H9 (cell line): ENCODE measurements around the gene DMD. TPM values are rescaled to one million over a fixed set of nuclear protein-coding genes. Genes with fewer than 3 reads are reported as not detected.

Experiments
- DNase-seq: peaks from one replicate; pipeline ENCODE4 v3.0.0-alpha.2; 2017
- H2AFZ ChIP-seq: one replicate; pipeline ENCODE4 v1.6.1; 2013; ENCODE audit warnings: mild to moderate bottlenecking, low read length, control low read depth, moderate library complexity
- H2AK5ac ChIP-seq: 2 replicates; pipeline ENCODE4 v1.6.1; 2013; ENCODE audit warnings: low read length, control low read depth, mixed read lengths; ENCODE audit not compliant: insufficient read length
- H2BK120ac ChIP-seq: one replicate; pipeline ENCODE4 v1.6.1; 2013; ENCODE audit warnings: low read depth, mild to moderate bottlenecking, low read length, control low read depth, inconsistent platforms; ENCODE audit not compliant: poor library complexity, severe bottlenecking
- H2BK12ac ChIP-seq: 2 replicates; pipeline ENCODE4 v1.6.1; 2013; ENCODE audit warnings: low read length, control low read depth, mixed read lengths, low read depth; ENCODE audit not compliant: insufficient read length
- H2BK15ac ChIP-seq: 2 replicates; pipeline ENCODE4 v1.6.1; 2013; ENCODE audit warnings: low read depth, low read length, control low read depth
- H2BK20ac ChIP-seq: one replicate; pipeline ENCODE4 v1.6.1; 2013; ENCODE audit warnings: low read depth, mild to moderate bottlenecking, low read length, control low read depth, inconsistent platforms; ENCODE audit not compliant: poor library complexity, severe bottlenecking
- H2BK5ac ChIP-seq: 2 replicates; pipeline ENCODE4 v1.6.1; 2013; ENCODE audit warnings: low read length, control low read depth, mixed read lengths; ENCODE audit not compliant: insufficient read length
- H3K14ac ChIP-seq: 2 replicates; pipeline ENCODE4 v1.6.1; 2013; ENCODE audit warnings: low read length, control low read depth; ENCODE audit not compliant: insufficient read depth
- H3K18ac ChIP-seq: 2 replicates; pipeline ENCODE4 v1.6.1; 2013; ENCODE audit warnings: low read depth, mild to moderate bottlenecking, mixed read lengths, low read length, control low read depth; ENCODE audit not compliant: insufficient read length
- H3K23ac ChIP-seq: 2 replicates; pipeline ENCODE4 v1.6.1; 2013; ENCODE audit warnings: low read length, control low read depth, mixed read lengths, low read depth; ENCODE audit not compliant: insufficient read length
- H3K23me2 ChIP-seq: 2 replicates; pipeline ENCODE4 v1.6.1; 2013; ENCODE audit warnings: low read depth, mild to moderate bottlenecking, mixed read lengths, low read length, control low read depth; ENCODE audit not compliant: insufficient read length, poor library complexity, severe bottlenecking
- H3K27ac ChIP-seq: 2 replicates; pipeline ENCODE4 v1.5.1; 2013; ENCODE audit warnings: low read length, control low read depth, mixed read lengths, low read depth; ENCODE audit not compliant: insufficient read length
- H3K27me3 ChIP-seq: 2 replicates; pipeline ENCODE4 v1.6.1; 2013; ENCODE audit warnings: low read length, control low read depth, inconsistent platforms; ENCODE audit not compliant: insufficient read depth
- H3K4ac ChIP-seq: 2 replicates; pipeline ENCODE4 v1.6.1; 2013; ENCODE audit warnings: low read depth, mild to moderate bottlenecking, control low read depth, inconsistent platforms, low read length, moderate library complexity
- H3K4me1 ChIP-seq: 2 replicates; pipeline ENCODE4 v1.6.1; 2013; ENCODE audit warnings: low read length, control low read depth, inconsistent platforms; ENCODE audit not compliant: insufficient read depth
- H3K4me2 ChIP-seq: 2 replicates; pipeline ENCODE4 v1.6.1; 2013; ENCODE audit warnings: low read length, control low read depth, mixed read lengths; ENCODE audit not compliant: insufficient read length, insufficient read depth
- H3K56ac ChIP-seq: 2 replicates; pipeline ENCODE4 v1.6.1; 2013; ENCODE audit warnings: low read depth, mild to moderate bottlenecking, mixed read lengths, low read length, control low read depth; ENCODE audit not compliant: insufficient read length
- H3K79me1 ChIP-seq: 2 replicates; pipeline ENCODE4 v1.6.1; 2013; ENCODE audit warnings: low read depth, mild to moderate bottlenecking, moderate library complexity, low read length, control low read depth, inconsistent platforms; ENCODE audit not compliant: insufficient read depth, poor library complexity, severe bottlenecking
- H3K79me2 ChIP-seq: 2 replicates; pipeline ENCODE4 v1.6.1; 2013; ENCODE audit warnings: low read length, control low read depth, inconsistent platforms; ENCODE audit not compliant: insufficient read depth
- H3K9ac ChIP-seq: 2 replicates; pipeline ENCODE4 v1.6.1; 2013; ENCODE audit warnings: low read length, control low read depth, mixed read lengths; ENCODE audit not compliant: insufficient read length; ENCODE audit errors: extremely low read depth
- H3K9me3 ChIP-seq: one replicate; pipeline ENCODE4 v1.6.1; 2013; ENCODE audit warnings: low read depth, low read length, inconsistent platforms; ENCODE audit not compliant: control insufficient read depth
- H3T11ph ChIP-seq: one replicate; pipeline ENCODE4 v1.6.1; 2013; ENCODE audit warnings: mild to moderate bottlenecking, low read length, control low read depth, inconsistent platforms
- H4K20me1 ChIP-seq: one replicate; pipeline ENCODE4 v1.6.1; 2013; ENCODE audit not compliant: control insufficient read depth, insufficient read length, insufficient read depth
- H4K5ac ChIP-seq: 2 replicates; pipeline ENCODE4 v1.6.1; 2013; ENCODE audit warnings: low read depth, mild to moderate bottlenecking, mixed read lengths, low read length, control low read depth; ENCODE audit not compliant: insufficient read length
- H4K8ac ChIP-seq: replicated peaks from 2 replicates; pipeline ENCODE4 v1.6.1; 2013; ENCODE audit warnings: low read length, control low read depth, mixed read lengths, low read depth; ENCODE audit not compliant: insufficient read length
- H4K91ac ChIP-seq: 2 replicates; pipeline ENCODE4 v1.6.1; 2013; ENCODE audit warnings: low read depth, mild to moderate bottlenecking, moderate library complexity, mixed read lengths, low read length, control low read depth; ENCODE audit not compliant: insufficient read length
- H3K27ac Mint-ChIP-seq, 3 experiments: 2 replicates in 2 of 3; 3 replicates in 1 of 3; pipeline ENCODE4 v1.8.0; 2020 to 2021; ENCODE audit warnings: mixed read lengths in 3 of 3, mild to moderate bottlenecking in 1 of 3, moderate library complexity in 1 of 3
- H3K27me3 Mint-ChIP-seq: 2 replicates; pipeline ENCODE4 v1.8.0; 2021; ENCODE audit warnings: low read depth, mild to moderate bottlenecking, moderate library complexity, mixed read lengths
- H3K36me3 Mint-ChIP-seq, 3 experiments: 2 replicates in 2 of 3; 3 replicates in 1 of 3; pipeline ENCODE4 v1.8.0; 2020 to 2021; ENCODE audit warnings: low read depth in 3 of 3, mixed read lengths in 3 of 3; ENCODE audit not compliant: insufficient read depth in 1 of 3
- H3K4me1 Mint-ChIP-seq, 2 experiments: 2 replicates each; pipeline ENCODE4 v1.8.0; 2020; ENCODE audit warnings: mixed read lengths in 2 of 2
- H3K4me3 Mint-ChIP-seq, 2 experiments: 2 replicates in 1 of 2; 3 replicates in 1 of 2; pipeline ENCODE4 v1.8.0; 2020 to 2021; ENCODE audit warnings: mild to moderate bottlenecking in 2 of 2, mixed read lengths in 2 of 2, moderate library complexity in 1 of 2
- H3K9me3 Mint-ChIP-seq, 2 experiments: 2 replicates in 1 of 2; 3 replicates in 1 of 2; pipeline ENCODE4 v1.8.0; 2020; ENCODE audit warnings: mild to moderate bottlenecking in 2 of 2, mixed read lengths in 2 of 2, moderate library complexity in 1 of 2
- CTCF ChIP-seq: fragments of 200-600 bp; sonication (generic); conservative IDR thresholded peaks from 3 replicates; pipeline ENCODE4 v1.8.0; 2021; ENCODE audit warnings: antibody characterized with exemption, mild to moderate bottlenecking
- WGBS: extraction: QIAGEN DNeasy Blood & Tissue Kit; methylation state at CpG from one replicate; pipeline ENCODE4 v1.1.7; 2013; ENCODE audit warnings: missing lambda C conversion rate, low lambda C conversion rate, mixed read lengths; ENCODE audit not compliant: insufficient read length; ENCODE audit errors: extremely low coverage; 5-methylcytosine and 5-hydroxymethylcytosine counted together
- total RNA-seq: library from RNA; stranded (reverse); gene quantifications from 2 replicates; pipeline ENCODE4 v1.2.1, GENCODE V29; 2021

Gene DMD
- total RNA-seq, 1 experiment from 2014 or later = 3.8 TPM

DNA sequence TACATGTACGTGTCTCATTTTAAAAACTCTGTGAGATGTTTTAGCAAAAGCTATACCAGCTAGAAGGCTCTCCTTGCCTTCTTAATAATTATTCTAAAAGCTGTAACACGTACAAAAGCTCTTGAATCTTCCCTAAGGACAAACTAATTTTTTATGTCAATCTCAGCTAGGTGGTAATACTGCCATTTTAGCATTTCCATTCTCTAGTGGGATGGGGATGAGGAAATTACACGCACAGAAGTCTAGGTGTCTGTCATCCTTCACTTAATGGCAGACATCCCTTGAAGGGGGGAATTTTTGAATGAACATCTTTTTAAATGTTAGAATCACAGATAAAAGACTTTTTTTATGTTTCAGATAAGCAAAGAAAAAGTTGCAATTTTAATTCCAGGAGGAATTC is 569.1 kb downstream of the DMD start:
- DNase-seq = no peak
- Mint-ChIP-seq H3K27me3 (no peaks in the 10 kb centered on the region), H3K4me1 (peaks cover 10 to 19% of the 10 kb centered on the region in 2 experiments), H3K27ac (no peak overlapping the region), H3K36me3 (no peaks in the 10 kb centered on the region), H3K4me3 (no peak overlapping the region), H3K9me3 (peaks cover 0 to 12% of the 10 kb centered on the region in 2 experiments; a peak in 3 of 5 replicates)
- Histone ChIP-seq H3K79me1 (no peaks in the 10 kb centered on the region), H4K20me1 (no peaks in the 10 kb centered on the region), H3K4me2 (no peak overlapping the region), H2BK5ac (no peak overlapping the region), H3K18ac (no peak overlapping the region), H3K23me2 (no peaks in the 10 kb centered on the region), H3K9ac (no peak overlapping the region), H3K4ac (no peak overlapping the region), H2AFZ (no peak overlapping the region), H3K14ac (no peak overlapping the region), H2BK20ac (no peak overlapping the region), H4K8ac (no peak overlapping the region), H3K79me2 (no peaks in the 10 kb centered on the region), H3K23ac (no peak overlapping the region), H3K27ac (no peak overlapping the region), H2BK12ac (no peak overlapping the region), H3K9me3 (no peaks in the 10 kb centered on the region), H2BK15ac (no peak overlapping the region), H3T11ph (no peak overlapping the region), H3K56ac (no peak overlapping the region), H4K91ac (no peak overlapping the region), H3K27me3 (no peaks in the 10 kb centered on the region), H3K4me1 (no peaks in the 10 kb centered on the region; the same call in 1 of the 2 replicates), H2AK5ac (no peak overlapping the region), H4K5ac (no peak overlapping the region), H2BK120ac (no peak overlapping the region)
- WGBS = no CpG with 5 or more reads among the region's 3 CpGs
- no peak for TF ChIP-seq CTCF
